ENCODE data around the gene GADD45G.

GADD45G gene, protein sequence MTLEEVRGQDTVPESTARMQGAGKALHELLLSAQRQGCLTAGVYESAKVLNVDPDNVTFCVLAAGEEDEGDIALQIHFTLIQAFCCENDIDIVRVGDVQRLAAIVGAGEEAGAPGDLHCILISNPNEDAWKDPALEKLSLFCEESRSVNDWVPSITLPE

DNA sequence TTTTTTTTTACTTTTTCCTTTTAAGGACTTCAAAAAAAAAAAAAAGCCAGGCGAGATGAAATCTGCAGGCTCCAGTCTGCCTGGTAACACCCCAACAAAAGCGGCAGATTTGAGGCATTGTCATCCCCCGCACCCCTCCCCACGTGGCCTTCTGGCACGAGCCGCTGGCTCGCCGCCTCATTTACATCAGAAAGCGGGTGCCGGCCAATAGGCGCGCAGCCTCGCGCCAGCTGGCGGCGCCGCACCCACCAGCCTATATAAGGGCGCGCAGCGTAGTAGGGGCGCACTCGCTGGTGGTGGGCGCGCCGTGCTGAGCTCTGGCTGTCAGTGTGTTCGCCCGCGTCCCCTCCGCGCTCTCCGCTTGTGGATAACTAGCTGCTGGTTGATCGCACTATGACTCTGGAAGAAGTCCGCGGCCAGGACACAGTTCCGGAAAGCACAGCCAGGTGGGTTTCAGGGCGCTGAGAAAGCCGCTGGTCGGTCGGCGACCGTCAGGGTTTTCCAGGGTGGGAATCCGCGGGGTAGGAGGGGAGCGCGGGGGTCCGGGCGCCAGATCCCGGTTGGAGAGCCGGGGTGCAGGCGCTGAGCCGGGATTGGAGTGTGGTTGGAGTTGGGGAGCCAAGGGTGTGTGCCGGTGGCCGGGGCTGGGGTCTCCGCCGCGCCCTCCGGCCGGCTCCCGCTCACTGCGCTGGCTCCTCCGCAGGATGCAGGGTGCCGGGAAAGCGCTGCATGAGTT is at the start of gene GADD45G:
Gene GADD45G (plus strand): TSS at position 284 of the 736 bp plus-strand sequence. CDS start 110 bp downstream, at position 394.
- DNase-seq (ENCODE audit: low spot score) = peak; percentile 88
- TF ChIP-seq, protein P1, sequence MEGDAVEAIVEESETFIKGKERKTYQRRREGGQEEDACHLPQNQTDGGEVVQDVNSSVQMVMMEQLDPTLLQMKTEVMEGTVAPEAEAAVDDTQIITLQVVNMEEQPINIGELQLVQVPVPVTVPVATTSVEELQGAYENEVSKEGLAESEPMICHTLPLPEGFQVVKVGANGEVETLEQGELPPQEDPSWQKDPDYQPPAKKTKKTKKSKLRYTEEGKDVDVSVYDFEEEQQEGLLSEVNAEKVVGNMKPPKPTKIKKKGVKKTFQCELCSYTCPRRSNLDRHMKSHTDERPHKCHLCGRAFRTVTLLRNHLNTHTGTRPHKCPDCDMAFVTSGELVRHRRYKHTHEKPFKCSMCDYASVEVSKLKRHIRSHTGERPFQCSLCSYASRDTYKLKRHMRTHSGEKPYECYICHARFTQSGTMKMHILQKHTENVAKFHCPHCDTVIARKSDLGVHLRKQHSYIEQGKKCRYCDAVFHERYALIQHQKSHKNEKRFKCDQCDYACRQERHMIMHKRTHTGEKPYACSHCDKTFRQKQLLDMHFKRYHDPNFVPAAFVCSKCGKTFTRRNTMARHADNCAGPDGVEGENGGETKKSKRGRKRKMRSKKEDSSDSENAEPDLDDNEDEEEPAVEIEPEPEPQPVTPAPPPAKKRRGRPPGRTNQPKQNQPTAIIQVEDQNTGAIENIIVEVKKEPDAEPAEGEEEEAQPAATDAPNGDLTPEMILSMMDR (IDR thresholded peaks at IDR 0.05; ENCODE audit: borderline replicate concordance, control extremely low read depth, extremely low read depth, insufficient read depth, missing control alignments) = no peak
- in situ Hi-C loops (cut with MboI; ENCODE audit: low sequenced_read_pairs, unreplicated experiment) = loop anchor here (10.0 kb wide), 1 partner anchor 310 kb away; no protein-coding TSS in a partner anchor

DNA sequence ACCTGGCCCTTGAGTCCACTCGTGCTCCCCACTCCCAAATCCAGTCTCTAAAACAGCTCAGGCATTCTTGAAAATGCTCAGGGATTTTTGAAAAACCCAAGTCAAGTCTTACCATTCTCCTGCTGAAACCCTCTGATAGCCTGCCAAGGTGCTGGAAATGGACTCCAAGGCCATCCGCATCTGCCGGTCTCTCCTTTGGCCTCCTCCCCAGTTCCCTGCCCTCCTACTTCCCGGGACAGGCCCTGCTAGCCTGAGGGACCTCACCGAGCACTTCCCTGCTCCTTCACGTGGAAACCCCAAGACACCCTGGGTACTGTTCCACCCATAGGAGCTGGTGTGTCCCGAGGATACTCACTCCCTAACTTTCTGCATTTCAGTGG is 49.8 kb upstream of the GADD45G start:
- no peak for DNase-seq (ENCODE audit: low spot score)
- TF ChIP-seq, protein P1 (IDR thresholded peaks at IDR 0.05; ENCODE audit: borderline replicate concordance, control extremely low read depth, extremely low read depth, insufficient read depth, missing control alignments) = no peak
- in situ Hi-C loops (cut with MboI; ENCODE audit: low sequenced_read_pairs, unreplicated experiment) = no loop called here

DNA sequence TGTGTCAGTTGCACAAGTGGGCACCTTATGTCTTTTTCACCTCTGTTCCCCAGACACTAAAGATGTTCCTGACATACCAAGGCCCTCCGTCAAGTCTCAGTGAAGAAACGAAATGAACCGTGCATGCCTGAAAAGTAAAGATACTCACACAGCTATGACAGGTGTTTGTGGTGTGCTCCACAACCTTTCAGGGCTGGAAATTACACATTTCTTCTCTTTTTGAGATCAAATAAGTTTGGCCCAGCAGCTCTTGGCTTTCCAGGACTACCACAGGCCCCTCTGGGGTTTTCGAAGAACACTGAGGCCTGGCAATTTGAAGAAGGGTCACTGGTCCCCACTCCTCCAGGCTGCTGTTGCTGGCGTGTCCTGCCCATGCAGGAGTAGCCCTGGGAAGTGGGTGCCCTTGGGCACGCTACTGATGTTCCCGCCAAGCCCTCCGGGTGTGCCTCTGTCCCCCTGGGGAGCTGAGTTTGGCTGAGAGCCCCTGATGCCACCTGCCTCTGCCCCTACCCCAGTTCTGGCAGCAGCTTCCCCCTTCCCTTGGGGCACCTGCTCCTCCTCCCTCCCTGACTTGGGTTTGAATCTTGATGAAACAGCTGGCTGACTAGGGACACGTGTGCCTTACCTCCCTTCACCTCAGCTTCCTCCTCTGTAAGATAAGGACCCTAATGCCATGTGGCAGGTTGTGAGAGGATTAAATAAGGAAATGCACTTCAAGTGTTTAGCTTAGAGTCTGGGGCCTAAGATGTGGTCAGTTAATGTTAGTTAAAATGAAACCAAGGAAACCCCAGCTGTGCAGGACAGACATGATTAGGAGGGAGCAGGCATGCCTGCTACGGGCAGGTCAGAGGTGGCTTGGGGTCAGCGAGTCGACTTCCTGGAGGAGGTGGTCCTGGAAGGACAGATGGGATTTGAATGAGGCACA is 49.1 kb upstream of the GADD45G start:
- DNase-seq (ENCODE audit: low spot score) = peak; percentile 71

DNA sequence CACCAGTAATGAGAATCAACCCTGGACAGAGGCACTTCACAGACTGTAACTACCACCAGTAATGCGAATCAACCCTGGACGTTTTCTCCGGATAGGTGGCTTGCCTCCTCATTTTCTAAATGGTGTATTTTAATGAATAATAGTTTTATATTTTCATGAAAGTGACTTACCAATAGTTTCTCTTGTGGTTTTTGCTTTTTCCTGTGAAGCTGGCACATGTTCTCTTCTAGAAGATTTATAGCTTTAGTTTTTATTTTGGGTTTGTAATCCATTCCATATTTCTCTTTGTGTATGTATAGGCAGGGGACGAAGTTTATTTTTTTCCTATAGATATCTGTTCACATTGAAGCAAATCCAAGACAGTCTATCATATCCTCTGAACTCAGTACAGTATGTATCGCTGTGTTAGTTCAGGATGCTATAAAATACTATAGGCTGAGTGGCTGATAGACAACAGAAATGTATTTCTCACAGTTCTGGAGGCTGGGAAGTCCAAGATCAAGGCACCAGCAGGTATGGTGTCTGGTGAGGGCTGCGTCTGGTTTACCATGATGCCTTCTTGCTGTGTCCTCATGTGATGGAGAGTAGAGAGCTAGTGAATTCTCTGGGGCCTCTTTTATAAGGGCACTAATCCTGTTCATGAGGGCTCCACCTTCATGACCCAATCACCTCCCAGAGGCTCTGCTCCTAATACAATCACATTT is 46.5 kb upstream of the GADD45G start:
- in situ Hi-C loops (cut with MboI; ENCODE audit: low sequenced_read_pairs, unreplicated experiment) = no loop called here
- no peak for DNase-seq (ENCODE audit: low spot score)
- TF ChIP-seq, protein P1 (IDR thresholded peaks at IDR 0.05; ENCODE audit: borderline replicate concordance, control extremely low read depth, extremely low read depth, insufficient read depth, missing control alignments) = no peak

More for the DNA sequence above, 49.1 kb upstream of the GADD45G start:
- TF ChIP-seq, protein P1 (IDR thresholded peaks at IDR 0.05; ENCODE audit: borderline replicate concordance, control extremely low read depth, extremely low read depth, insufficient read depth, missing control alignments) = no peak
- in situ Hi-C loops (cut with MboI; ENCODE audit: low sequenced_read_pairs, unreplicated experiment) = no loop called here

DNA sequence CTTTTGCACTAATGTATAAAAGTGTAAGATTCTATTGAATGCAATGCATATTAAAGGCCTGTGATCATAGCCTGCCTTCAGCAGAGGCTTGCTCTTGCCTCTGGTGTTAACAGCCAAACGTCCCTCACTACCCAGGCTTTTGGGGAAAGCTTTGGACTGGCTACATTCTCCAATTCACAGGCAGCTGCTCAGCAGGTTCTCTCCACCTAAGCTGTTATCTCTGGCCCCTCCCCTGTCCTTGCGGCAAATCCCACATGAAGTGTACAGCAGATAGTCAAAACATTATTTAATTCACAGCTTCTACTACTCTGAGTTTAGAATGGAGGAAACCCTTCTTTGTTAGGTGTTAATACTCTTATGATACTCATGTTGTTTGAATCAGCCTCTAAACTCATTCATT is 45.9 kb upstream of the GADD45G start:
- in situ Hi-C loops (cut with MboI; ENCODE audit: low sequenced_read_pairs, unreplicated experiment) = no loop called here
- TF ChIP-seq, protein P1 (IDR thresholded peaks at IDR 0.05; ENCODE audit: borderline replicate concordance, control extremely low read depth, extremely low read depth, insufficient read depth, missing control alignments) = no peak
- DNase-seq (ENCODE audit: low spot score) = no peak

All from GM13976 (cell line).